GM12874 (cell line): ENCODE results near the gene ZNF177.

Experiments used
- CTCF ChIP-seq: IDR thresholded peaks from 2 replicates; pipeline ENCODE4 v1.5.1; 2011; ENCODE audit warnings: low read depth, mild to moderate bottlenecking, control low read depth, low read length, moderate library complexity; ENCODE audit not compliant: insufficient read depth

The ZNF177 gene

GRCh38 chr19:9342610-9343304 is 20.1 kb upstream of the ZNF177 start:
- TF ChIP-seq CTCF, result no peak

- no peak for TF ChIP-seq CTCF
These were observed 17.8 kb upstream of the ZNF177 start for GRCh38 chr19:9345005-9345404.

GRCh38 chr19:9348253-9348652 is 14.6 kb upstream of the ZNF177 start:
- TF ChIP-seq CTCF, result no peak

GRCh38 chr19:9348671-9349070 is 14.1 kb upstream of the ZNF177 start:
- TF ChIP-seq CTCF, result no peak

- TF ChIP-seq CTCF, result no peak
These were observed 10.3 kb upstream of the ZNF177 start for GRCh38 chr19:9352505-9352904.

GRCh38 chr19:9353011-9353410 is 9.8 kb upstream of the ZNF177 start:
- no peak for TF ChIP-seq CTCF

GRCh38 chr19:9354651-9355050 is 8.2 kb upstream of the ZNF177 start:
- no peak for TF ChIP-seq CTCF
